Neuronal stem cell (in vitro differentiated cells): ENCODE measurements around the gene KDM4C.

Experiments
- DNase-seq: peaks from one replicate; pipeline ENCODE4 v3.0.0-alpha.2; 2013; ENCODE audit warnings: low spot score
- H2AFZ ChIP-seq: one replicate; pipeline ENCODE4 v1.6.1; 2013; ENCODE audit warnings: mild to moderate bottlenecking, low read length, inconsistent platforms
- H2AK5ac ChIP-seq: 2 replicates; pipeline ENCODE4 v1.6.1; 2013; ENCODE audit warnings: low read depth, mild to moderate bottlenecking, inconsistent platforms, low read length, moderate library complexity, mixed read lengths
- H2BK120ac ChIP-seq: 2 replicates; pipeline ENCODE4 v1.6.1; 2013; ENCODE audit warnings: low read depth, mild to moderate bottlenecking, inconsistent platforms, low read length, moderate library complexity, mixed read lengths
- H2BK12ac ChIP-seq: one replicate; pipeline ENCODE4 v1.6.1; 2013; ENCODE audit warnings: low read length, inconsistent platforms
- H2BK15ac ChIP-seq: 2 replicates; pipeline ENCODE4 v1.6.1; 2013; ENCODE audit warnings: mild to moderate bottlenecking, low read length, inconsistent platforms, mixed read lengths
- H2BK5ac ChIP-seq: one replicate; pipeline ENCODE4 v1.6.1; 2013; ENCODE audit warnings: inconsistent platforms, mild to moderate bottlenecking, low read length, moderate library complexity
- H3K14ac ChIP-seq: one replicate; pipeline ENCODE4 v1.6.1; 2013; ENCODE audit warnings: low read length, inconsistent platforms
- H3K18ac ChIP-seq: 2 replicates; pipeline ENCODE4 v1.6.1; 2013; ENCODE audit warnings: low read length, inconsistent platforms
- H3K23ac ChIP-seq: 2 replicates; pipeline ENCODE4 v1.6.1; 2013; ENCODE audit warnings: low read depth, mild to moderate bottlenecking, mixed read lengths, low read length, inconsistent platforms; ENCODE audit not compliant: poor library complexity
- H3K27ac ChIP-seq: replicated peaks from 3 replicates; pipeline ENCODE4 v1.5.1; 2013; ENCODE audit warnings: low read length, inconsistent platforms
- H3K27me3 ChIP-seq, 3 experiments: 2 replicates each; pipeline ENCODE4 v1.6.1; 2013; ENCODE audit warnings: low read length in 3 of 3, mild to moderate bottlenecking in 2 of 3, inconsistent platforms in 1 of 3, low read depth in 1 of 3, mixed read lengths in 1 of 3, moderate library complexity in 1 of 3; ENCODE audit not compliant: control insufficient read depth in 3 of 3, insufficient read depth in 3 of 3
- H3K36me3 ChIP-seq, 2 donors: replicated peaks in 1 of 2; 2 replicates each; pipeline ENCODE4 v1.6.1; 2013; ENCODE audit warnings: low read length in 2 of 2; ENCODE audit not compliant: control insufficient read depth in 2 of 2, insufficient read depth in 2 of 2
- H3K4ac ChIP-seq: 2 replicates; pipeline ENCODE4 v1.6.1; 2013; ENCODE audit warnings: inconsistent platforms, mild to moderate bottlenecking, low read length, moderate library complexity
- H3K4me1 ChIP-seq, 2 donors: 1 replicate in 1 of 2; 2 replicates in 1 of 2; pipeline ENCODE4 v1.6.1; 2013; ENCODE audit warnings: low read length in 2 of 2, low read depth in 1 of 2; ENCODE audit not compliant: control insufficient read depth in 2 of 2, insufficient read depth in 1 of 2
- H3K4me2 ChIP-seq: one replicate; pipeline ENCODE4 v1.6.1; 2013; ENCODE audit warnings: mild to moderate bottlenecking, low read length, inconsistent platforms; ENCODE audit not compliant: insufficient read depth, poor library complexity, severe bottlenecking
- H3K4me3 ChIP-seq, 2 donors: 2 replicates each; pipeline ENCODE4 v1.5.1; 2013; ENCODE audit warnings: low read length in 2 of 2, mild to moderate bottlenecking in 2 of 2, inconsistent platforms in 1 of 2, moderate library complexity in 1 of 2
- H3K79me1 ChIP-seq: one replicate; pipeline ENCODE4 v1.6.1; 2013; ENCODE audit warnings: low read depth, mild to moderate bottlenecking, inconsistent platforms, low read length, moderate library complexity
- H3K9ac ChIP-seq: one replicate; pipeline ENCODE4 v1.6.1; 2013; ENCODE audit warnings: mild to moderate bottlenecking, low read depth, low read length, inconsistent platforms; ENCODE audit not compliant: poor library complexity
- H3K9me3 ChIP-seq, 2 donors: replicated peaks in 1 of 2; 2 replicates each; pipeline versions ENCODE3 to v1.6.1; 2013; ENCODE audit warnings: low read length in 2 of 2, mild to moderate bottlenecking in 2 of 2, inconsistent platforms in 1 of 2, low read depth in 1 of 2, mixed read lengths in 1 of 2, moderate library complexity in 1 of 2; ENCODE audit not compliant: control insufficient read depth in 2 of 2, insufficient read depth in 1 of 2
- H4K8ac ChIP-seq: one replicate; pipeline ENCODE4 v1.6.1; 2013; ENCODE audit warnings: low read depth, mild to moderate bottlenecking, inconsistent platforms, low read length, moderate library complexity
- H4K91ac ChIP-seq: one replicate; pipeline ENCODE4 v1.6.1; 2013; ENCODE audit warnings: low read length, low read depth, mild to moderate bottlenecking, inconsistent platforms; ENCODE audit not compliant: poor library complexity
- WGBS, 2 donors: extraction: QIAGEN DNeasy Blood & Tissue Kit; methylation state at CpG; one replicate each; pipeline ENCODE4 v1.1.7; 2013; ENCODE audit warnings: missing lambda C conversion rate in 2 of 2, mixed read lengths in 1 of 2; ENCODE audit not compliant: insufficient read length in 2 of 2, insufficient replicate concordance in 1 of 2; ENCODE audit errors: extremely low coverage in 2 of 2; 5-methylcytosine and 5-hydroxymethylcytosine counted together

The KDM4C gene

DNA sequence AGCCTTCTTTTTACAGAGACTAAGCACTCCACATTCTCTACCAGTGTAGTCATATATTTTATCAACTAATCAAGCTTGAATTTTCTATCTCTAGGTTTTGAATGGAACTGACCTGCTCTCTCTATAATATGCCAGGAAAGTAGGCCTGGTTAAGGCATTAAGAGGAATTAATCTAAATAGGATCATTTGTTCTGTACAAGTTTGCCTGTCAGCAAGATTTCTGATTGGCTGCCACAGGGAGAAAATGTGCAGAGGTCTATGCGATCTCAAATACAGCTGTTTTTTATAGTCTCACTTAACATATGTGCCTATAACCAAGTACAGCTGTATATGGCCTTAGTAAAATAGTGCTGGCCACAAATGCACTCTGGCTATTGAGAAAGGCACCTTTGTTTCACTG is 418.8 kb downstream of the KDM4C start:
- peaks cover 8 to 15% of the 10 kb centered on the region in 2 donors for H3K4me1 ChIP-seq
- H4K8ac ChIP-seq, result no peak overlapping the region
- no peak overlapping the region for H2BK12ac ChIP-seq
- H2AK5ac ChIP-seq, result no peak overlapping the region
- no peak overlapping the region for H3K18ac ChIP-seq
- no peak overlapping the region for H4K91ac ChIP-seq
- H2BK5ac ChIP-seq, result no peak overlapping the region
- H3K27ac ChIP-seq, result no peak overlapping the region
- H3K4me2 ChIP-seq, result no peak overlapping the region
- H3K4ac ChIP-seq, result no peak overlapping the region
- H2AFZ ChIP-seq, result no peak overlapping the region
- no peak overlapping the region for H2BK15ac ChIP-seq
- peaks cover 4 to 12% of the 10 kb centered on the region in 2 donors for H3K9me3 ChIP-seq
- no peak overlapping the region for H3K14ac ChIP-seq
- WGBS, 2 donors, result no CpG with 5 or more reads among the region's 1 CpG
- H2BK120ac ChIP-seq, result no peak overlapping the region
- H3K27me3 ChIP-seq, result no peaks in the 10 kb centered on the region
- no peak for DNase-seq
- no peaks in the 10 kb centered on the region for H3K36me3 ChIP-seq
- no peak overlapping the region for H3K9ac ChIP-seq
- H3K4me3 ChIP-seq, result no peak overlapping the region
- H3K23ac ChIP-seq, result no peak overlapping the region
- no peaks in the 10 kb centered on the region for H3K79me1 ChIP-seq

DNA sequence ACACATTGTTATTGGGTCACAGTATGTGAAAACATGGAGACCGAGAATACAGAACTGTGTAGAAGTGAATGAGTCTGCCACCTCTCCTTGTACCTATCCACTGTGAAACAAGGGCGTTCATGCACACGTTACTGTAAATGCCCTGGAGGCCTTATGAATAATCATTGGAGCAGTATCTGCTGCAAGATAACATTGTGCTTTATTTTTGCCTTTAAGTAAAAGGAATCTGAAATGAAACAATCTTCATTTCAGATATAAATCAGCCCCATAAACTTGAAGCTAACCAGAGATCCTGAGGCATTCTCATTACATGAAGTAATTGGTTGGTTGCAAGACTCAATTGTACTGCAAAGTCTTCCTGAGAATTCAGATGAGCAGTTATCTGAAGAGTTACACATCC is 419.6 kb downstream of the KDM4C start:
- Histone ChIP-seq H3K27me3 (no peaks in the 10 kb centered on the region), H3K9me3 (peaks cover 4 to 12% of the 10 kb centered on the region in 2 donors), H3K14ac (no peak overlapping the region), H3K18ac (no peak overlapping the region), H2AK5ac (no peak overlapping the region), H3K4me2 (no peak overlapping the region), H4K91ac (no peak overlapping the region), H2BK5ac (no peak overlapping the region), H3K23ac (no peak overlapping the region), H3K79me1 (no peaks in the 10 kb centered on the region), H3K27ac (no peak overlapping the region), H3K36me3 (no peaks in the 10 kb centered on the region), H3K9ac (no peak overlapping the region), H2BK12ac (no peak overlapping the region), H3K4ac (no peak overlapping the region), H3K4me3 (no peak overlapping the region), H3K4me1 (peaks cover 7 to 8% of the 10 kb centered on the region in 2 donors), H2BK15ac (no peak overlapping the region), H2AFZ (no peak overlapping the region), H2BK120ac (no peak overlapping the region), H4K8ac (no peak overlapping the region)
- no CpG with 5 or more reads among the region's 3 CpGs for WGBS, 2 donors
- DNase-seq, result no peak

DNA sequence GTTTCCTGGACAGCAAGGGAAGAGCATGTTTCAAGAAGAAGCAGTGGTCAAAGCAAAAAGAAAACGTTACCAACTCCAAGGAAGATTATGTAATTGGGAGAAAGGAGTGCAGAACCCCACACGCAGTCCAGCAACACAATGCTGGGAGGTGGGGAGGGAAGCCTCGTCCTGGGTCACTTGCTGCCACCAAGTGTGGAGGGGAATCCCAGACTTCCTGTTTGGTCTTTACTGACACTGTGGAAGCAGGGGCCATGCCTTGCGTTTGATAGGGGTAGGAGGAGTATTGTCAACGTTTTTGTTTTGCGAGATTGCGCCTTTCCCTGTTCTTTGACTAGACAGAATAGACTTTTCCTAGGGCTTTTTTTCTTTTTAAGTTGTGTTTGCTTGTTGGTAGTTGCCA is 421.0 kb downstream of the KDM4C start:
- Histone ChIP-seq H3K4ac (no peak overlapping the region), H3K36me3 (no peaks in the 10 kb centered on the region), H3K4me3 (no peak overlapping the region), H3K27ac (no peak overlapping the region), H3K27me3 (no peaks in the 10 kb centered on the region), H2BK120ac (no peak overlapping the region), H3K9me3 (peaks cover 4 to 12% of the 10 kb centered on the region in 2 donors), H3K23ac (no peak overlapping the region), H4K8ac (no peak overlapping the region), H3K4me1 (no peaks in the 10 kb centered on the region), H3K4me2 (no peak overlapping the region), H3K79me1 (no peaks in the 10 kb centered on the region), H2BK12ac (no peak overlapping the region), H2BK5ac (no peak overlapping the region), H3K18ac (no peak overlapping the region), H3K14ac (no peak overlapping the region), H4K91ac (no peak overlapping the region), H3K9ac (no peak overlapping the region), H2BK15ac (no peak overlapping the region), H2AK5ac (no peak overlapping the region), H2AFZ (peak overlapping the region; percentile 23)
- WGBS, 2 donors, result no CpG with 5 or more reads among the region's 7 CpGs
- no peak for DNase-seq

DNA sequence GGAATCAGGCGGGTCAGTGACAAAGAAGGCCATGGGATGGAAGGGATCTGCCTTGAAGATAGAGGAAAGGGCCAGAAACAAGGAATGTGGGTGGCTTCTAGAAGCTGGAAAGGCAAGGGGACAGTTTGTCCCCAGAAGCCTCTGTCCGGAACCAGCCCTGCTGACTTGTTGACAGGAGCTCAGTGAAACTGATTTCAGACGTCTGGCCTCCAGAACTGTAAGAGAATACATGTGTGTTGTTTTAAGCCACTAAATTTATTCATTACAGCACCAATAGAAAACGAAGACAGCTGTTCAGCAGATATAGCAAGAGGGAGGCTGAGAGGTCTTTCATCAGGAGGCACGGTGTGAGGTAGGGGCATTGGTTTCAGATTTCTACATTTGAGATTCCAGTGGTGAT is 422.5 kb downstream of the KDM4C start:
- H4K91ac ChIP-seq, result no peak overlapping the region
- no peak overlapping the region for H3K4me3 ChIP-seq
- no peaks in the 10 kb centered on the region for H3K79me1 ChIP-seq
- DNase-seq, result no peak
- no peak overlapping the region for H4K8ac ChIP-seq
- no peaks in the 10 kb centered on the region for H3K27me3 ChIP-seq
- H2BK120ac ChIP-seq, result no peak overlapping the region
- no peak overlapping the region for H2AK5ac ChIP-seq
- no peak overlapping the region for H2BK15ac ChIP-seq
- no peak overlapping the region for H2AFZ ChIP-seq
- H3K18ac ChIP-seq, result no peak overlapping the region
- H3K4ac ChIP-seq, result no peak overlapping the region
- H3K27ac ChIP-seq, result no peak overlapping the region
- H3K14ac ChIP-seq, result no peak overlapping the region
- no peaks in the 10 kb centered on the region for H3K4me1 ChIP-seq
- H3K36me3 ChIP-seq, result no peaks in the 10 kb centered on the region
- H2BK5ac ChIP-seq, result no peak overlapping the region
- peaks cover 4 to 6% of the 10 kb centered on the region in 2 donors for H3K9me3 ChIP-seq
- H3K23ac ChIP-seq, result no peak overlapping the region
- H3K9ac ChIP-seq, result no peak overlapping the region
- H2BK12ac ChIP-seq, result no peak overlapping the region
- WGBS, 2 donors, result no CpG with 5 or more reads among the region's 5 CpGs
- H3K4me2 ChIP-seq, result no peak overlapping the region
